CD4-positive, alpha-beta T cell treated with Interleukin-4 for 1 hour (primary cell): ENCODE data around the gene MORN1.

Experiments
- DNase-seq, 2 donors: peaks; one replicate each; pipeline ENCODE4 v3.0.0-alpha.2; 2020 to 2022

Gene MORN1

GRCh38 chr1:2418791-2419320, 27.5 kb upstream of the MORN1 start:
- no peak for DNase-seq

GRCh38 chr1:2417833-2418225, 26.5 kb upstream of the MORN1 start:
- DNase-seq, result no peak

DNA sequence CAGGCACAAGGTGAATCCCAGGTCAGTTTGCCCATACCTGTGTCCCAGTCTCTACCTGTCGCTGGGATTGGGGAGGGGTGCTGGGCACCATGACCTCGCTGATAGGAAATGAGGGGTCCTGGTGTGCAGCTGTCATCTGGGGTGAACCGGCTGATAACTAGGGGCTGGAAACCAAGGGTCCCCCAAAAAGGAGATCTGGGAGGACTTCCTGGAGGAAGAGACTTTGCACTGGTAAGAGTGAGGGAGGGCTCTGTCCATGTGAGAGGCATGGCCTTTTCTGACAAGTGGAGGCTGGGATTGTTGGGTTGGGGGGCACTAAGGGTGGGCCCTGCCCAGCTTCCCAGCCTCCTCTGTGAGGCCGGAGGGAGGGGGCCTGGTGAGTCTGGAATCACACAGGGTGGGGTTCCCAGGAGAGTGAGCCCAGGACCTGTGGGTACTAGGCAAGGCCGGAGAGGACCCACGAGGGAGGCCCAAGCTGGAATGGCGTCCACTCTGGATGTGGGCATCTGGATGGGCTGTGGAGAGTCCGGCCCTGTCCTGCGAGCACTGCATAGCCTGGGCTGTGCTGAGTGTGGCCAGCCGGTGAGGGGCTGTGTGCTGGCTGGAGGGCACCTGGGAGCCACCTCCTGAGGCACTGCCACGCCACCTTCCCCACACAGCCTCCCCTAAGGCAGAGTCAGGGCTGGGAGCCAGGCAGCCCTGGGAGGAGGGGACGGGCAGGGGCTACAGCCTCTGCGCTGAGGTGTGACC, 25.9 kb upstream of the MORN1 start:
- no peak for DNase-seq

DNA sequence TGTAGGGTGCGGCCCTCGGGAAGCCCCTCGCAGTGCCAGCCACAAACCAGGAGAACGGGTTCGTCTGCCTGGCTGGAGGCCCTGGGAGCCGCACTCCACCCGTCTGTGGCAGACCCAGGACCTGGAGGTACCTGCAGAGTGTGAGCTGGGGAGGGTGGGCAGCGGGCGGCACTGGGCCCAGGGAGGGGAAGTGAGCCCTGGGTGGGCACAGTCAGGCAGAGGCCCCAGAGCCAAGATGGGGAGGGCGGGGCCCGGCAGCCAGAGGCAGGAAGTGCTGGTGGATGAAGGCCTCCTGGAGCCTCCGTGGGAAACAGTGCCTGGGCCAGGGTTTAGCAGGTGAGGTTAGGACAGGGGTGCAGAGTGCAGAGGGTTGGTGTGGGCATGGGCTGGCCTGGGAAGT, 25.0 kb upstream of the MORN1 start:
- DNase-seq, result peak in 1 of 2 donors; percentile 26

- DNase-seq, result peak; percentile 34 to 59
Observed at GRCh38 chr1:2415801-2416208, 24.5 kb upstream of the MORN1 start.

DNA sequence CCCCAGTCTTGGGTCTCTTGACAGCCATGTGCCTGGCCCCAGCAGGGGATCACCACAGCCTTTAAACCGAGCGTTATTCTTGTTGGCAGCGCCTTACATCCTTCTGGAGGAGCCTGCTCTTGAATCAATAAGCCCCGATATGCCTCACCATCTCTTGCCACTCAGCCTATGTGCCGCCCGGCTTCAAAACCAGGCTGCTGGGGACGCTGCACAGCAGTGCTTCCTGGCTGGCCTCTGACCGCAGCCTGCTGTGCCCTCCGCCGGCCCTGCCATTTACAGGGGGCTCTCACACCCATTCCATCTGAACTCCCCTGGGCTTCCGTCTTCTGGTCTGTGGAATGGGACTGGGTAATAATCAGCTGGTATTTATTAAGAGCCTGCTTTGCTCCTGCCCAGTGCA, 24.0 kb upstream of the MORN1 start:
- peak in 1 of 2 donors; percentile 10 for DNase-seq

GRCh38 chr1:2414297-2414958, 23.1 kb upstream of the MORN1 start:
- DNase-seq, result peak; percentile 83 to 84

DNA sequence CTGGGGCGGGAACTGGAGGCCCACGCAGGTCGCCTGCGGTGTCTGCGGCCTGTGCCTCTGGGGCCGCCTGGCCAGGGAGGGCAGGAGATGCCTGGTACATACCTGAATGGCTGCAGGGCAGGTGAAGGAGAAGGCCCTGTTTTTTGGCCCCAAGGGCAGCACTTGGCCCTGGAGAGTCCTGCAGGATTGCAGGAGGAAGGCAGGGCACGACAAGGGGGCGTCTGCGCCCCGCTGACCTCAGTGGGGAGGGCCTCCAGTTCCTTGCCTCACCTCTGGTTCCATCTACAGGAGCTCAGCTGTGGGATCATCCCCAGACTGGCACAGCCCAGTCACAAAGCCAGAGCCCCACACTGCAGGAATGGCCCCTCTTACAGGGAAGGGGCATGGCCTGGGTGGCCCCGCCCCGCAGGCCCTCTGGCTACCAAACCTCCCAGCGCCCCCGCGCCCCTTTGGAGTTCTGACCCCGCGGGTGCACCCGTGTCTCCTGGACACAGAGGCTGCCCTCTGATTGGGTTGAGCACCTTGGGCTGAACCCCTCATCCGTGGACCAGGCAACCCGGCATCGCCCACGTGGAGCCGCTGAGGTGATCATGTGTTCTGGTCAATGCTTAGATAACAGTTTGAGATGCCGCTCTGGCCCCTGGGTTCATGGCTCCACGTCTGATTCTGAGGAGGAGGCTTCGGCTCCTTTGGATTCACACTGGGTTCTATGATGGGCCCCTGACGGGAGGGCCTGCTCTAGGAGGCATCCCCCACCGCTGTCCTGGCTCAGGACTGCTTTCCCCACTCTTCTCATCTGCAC, 22.3 kb upstream of the MORN1 start:
- peak in 1 of 2 donors; percentile 4 for DNase-seq

DNA sequence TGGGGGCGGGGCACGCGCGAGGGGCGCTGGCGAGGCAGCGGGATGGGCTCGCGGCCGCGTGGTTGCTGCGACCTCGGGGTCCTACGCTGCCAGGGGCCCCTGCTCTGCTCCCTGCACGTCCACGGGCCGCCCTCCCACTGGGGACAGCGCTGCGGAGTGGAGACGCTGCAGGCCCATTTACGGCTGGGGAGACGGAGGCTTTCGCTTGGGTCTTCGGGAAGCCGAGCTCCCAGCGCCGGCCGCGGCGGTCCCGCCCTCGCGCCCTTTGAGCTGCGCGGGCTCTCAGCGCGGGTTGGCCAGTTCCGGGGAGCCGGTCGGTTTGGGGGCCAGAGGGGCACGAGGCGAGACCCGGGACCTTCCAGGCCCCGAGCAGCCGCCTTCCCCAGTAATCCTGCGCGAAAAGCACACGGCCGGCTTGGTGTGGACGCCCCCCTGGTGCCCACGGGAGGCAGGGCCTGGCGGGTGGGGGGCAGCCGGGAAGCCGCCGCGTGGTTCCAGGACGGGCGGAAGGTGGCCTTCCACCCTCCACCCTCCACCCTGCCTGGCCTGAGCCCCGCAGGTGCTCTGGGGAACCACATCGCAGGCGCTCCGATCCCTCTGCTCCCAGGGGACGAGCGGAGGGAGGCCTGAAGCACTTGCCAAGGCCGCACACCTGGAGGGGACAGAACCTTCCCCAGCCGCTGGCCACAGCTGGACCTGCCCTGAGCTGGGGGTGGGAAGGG, 21.6 kb upstream of the MORN1 start:
- DNase-seq, result no peak

DNA sequence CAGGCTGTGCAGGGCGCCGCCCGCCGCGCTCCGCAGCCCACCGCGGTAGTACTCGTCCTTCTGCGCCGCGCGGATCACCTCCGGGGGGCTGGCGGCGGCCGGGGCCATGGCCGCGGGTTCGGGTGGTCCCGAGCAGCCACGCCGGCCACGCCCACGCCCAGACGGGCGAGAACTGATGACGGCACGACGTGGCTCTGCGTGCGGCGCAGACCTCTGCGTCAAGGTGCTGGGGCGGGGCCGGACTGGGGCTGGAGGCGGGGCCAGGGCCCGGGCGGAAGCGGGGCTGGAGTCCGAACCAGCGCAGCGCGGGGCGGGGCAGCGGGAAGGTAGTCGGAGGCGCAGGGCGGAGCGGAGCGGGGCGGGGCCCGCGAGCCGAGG, 21.0 kb upstream of the MORN1 start, which contains the start of gene PEX10:
TSS of gene PEX10 (minus strand) at position 170 of the 378 bp plus-strand sequence. CDS start at position 108, 62 bp downstream.
- DNase-seq, result peak; percentile 98

GRCh38 chr1:2411801-2412394, 20.5 kb upstream of the MORN1 start:
- no peak for DNase-seq

GRCh38 chr1:2409745-2410144, 18.4 kb upstream of the MORN1 start:
- no peak for DNase-seq

- no peak for DNase-seq
Observed at GRCh38 chr1:2408859-2409276, 17.5 kb upstream of the MORN1 start.

GRCh38 chr1:2408456-2408855, 17.1 kb upstream of the MORN1 start:
- no peak for DNase-seq

GRCh38 chr1:2407991-2408275, 16.6 kb upstream of the MORN1 start:
- DNase-seq, result no peak

- no peak for DNase-seq
Observed at GRCh38 chr1:2407166-2407990, 16.0 kb upstream of the MORN1 start.

DNA sequence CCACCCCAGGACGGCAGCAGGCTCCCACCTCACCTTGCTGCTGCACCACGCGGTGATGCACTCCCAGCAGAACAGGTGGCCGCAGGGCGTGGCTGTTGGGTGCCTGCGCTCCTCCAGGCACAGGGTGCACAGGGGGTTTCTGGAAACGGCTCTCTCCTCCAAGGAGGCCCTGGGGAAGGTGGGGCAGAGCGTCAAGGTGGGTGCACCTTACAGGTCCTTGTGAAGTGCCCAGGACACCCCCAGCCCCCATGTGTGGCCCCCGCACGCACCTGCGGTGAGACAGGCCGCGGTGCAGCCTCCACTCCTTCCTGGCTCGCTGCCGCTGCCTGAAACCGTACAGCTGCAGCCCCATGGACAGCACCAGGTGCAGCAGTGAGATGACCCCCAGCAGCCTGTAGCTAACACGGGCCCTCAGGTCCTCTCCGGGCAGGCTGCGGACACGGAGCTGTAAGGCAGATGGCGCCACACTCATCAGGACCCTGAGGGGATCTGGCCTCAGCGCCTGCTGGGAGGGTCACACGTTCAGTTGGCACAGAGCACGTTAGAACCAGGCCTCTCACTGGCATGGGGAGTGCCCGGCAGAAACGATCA, 15.2 kb upstream of the MORN1 start:
- DNase-seq, result no peak

GRCh38 chr1:2405588-2406295, 14.4 kb upstream of the MORN1 start:
- DNase-seq, result no peak

DNA sequence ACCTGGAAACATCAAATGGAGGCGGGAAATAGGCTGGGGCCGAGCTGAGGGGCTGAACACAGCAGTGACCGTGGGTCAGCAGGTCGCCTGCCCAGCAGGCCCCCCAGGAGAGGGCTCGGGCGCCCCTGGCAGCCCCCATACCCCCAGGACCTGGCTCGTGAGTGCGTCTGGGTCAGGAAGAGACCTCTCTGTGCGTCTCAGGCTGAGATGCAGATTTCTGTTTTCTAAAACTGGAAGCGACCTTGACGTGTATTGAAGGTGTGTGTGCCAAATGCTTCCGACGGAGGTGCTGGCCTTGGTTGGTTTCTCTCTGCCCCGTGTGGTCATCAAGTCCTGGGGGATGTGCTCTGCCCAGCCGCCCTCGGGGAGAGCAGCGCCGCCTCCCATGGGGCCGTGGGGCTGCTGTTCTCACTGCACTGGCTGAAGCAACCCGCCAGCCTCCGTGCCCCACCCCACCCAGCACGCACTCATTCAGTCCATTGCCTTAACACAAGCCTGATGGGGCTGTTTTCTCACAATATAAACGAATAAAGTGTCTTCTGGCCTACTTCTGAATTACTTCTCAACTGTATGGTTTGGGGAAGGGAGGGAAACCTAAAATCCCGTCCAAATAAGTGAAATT, 13.6 kb upstream of the MORN1 start:
- DNase-seq, result no peak
